Stimulated activated CD4-positive, alpha-beta T cell treated with anti-CD3 and anti-CD28 coated beads, Interleukin-15, amount 100 ng/mL, for 24 hours (primary cell): ENCODE data around the gene ABCC8.

ENCODE experiments used
- DNase-seq: peaks from one replicate; pipeline ENCODE4 v3.0.0-alpha.2; 2020

ABCC8 gene

DNA sequence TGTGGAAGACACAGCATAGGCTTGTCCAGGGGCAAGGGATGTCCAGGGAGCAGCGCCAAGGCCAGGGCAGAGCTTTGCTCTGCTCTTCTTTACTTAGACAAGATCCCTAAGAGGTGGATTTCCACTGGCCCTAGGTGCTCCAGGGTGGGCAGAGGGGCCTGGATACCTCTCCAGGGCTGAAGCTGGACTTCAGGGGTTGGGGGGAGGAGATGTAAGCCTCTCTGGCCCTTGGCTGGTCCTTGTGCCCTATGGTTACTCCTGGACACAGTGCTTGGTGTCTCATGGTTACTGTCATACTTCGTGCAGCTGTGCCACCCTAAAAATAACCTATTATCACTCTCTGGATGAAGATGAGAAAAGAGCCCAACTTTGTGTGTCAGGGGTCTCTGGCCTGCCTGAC is 75.3 kb downstream of the ABCC8 start:
- no peak for DNase-seq

DNA sequence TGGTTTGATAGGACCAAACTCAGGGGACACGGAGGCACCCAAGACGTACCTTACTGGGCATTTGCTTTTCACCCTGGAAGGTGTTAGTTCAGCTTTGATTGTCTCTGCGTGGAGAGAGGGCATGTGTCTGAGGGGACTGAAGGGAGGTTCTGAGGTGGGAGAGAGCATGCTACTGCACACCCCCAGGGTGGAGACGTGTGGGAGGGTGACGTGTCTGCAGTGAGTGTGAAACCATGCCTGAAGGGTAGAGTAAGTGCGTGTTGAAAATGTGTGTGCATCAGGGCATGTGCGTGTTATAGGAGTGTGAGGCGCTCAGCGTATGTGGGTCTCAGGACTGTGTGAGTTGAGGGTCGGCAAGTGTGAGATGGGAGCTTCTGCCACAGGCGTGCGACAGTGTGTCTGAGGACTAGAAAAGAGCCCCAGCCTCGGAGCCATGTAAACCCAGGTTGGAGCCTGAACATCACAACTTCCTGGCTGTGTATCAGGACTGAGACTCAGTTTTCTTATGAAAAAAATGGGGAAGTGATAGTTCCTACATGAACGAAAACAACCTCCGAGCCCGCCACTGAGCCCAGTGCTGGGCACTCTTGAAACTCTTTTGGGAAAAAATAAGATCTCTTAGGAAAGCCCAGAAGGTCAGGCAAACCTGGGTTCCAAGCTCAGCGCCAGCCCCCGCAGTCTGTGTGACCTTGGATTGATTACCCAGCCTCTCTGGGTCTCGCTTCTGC is 76.4 kb downstream of the ABCC8 start:
- no peak for DNase-seq

DNA sequence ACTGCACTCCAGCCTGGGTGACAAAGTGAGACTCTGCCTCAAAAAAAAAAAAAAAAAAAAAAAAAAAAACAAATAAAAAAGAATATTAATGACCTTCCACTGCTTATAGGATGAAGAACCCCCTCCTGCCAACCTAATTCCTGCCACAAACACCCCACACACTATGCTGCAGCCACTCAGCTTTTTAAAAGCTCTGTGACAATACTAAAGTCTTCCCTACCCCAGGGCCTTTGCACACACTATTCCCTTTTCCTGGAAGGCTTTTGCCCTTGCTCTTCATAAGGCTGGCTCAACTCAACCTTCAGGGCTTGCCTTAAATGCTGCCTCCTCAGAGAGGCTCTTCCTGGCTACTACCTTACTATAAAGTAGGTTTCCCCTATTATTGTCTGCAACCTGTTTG is 77.4 kb downstream of the ABCC8 start:
- DNase-seq, result no peak

DNA sequence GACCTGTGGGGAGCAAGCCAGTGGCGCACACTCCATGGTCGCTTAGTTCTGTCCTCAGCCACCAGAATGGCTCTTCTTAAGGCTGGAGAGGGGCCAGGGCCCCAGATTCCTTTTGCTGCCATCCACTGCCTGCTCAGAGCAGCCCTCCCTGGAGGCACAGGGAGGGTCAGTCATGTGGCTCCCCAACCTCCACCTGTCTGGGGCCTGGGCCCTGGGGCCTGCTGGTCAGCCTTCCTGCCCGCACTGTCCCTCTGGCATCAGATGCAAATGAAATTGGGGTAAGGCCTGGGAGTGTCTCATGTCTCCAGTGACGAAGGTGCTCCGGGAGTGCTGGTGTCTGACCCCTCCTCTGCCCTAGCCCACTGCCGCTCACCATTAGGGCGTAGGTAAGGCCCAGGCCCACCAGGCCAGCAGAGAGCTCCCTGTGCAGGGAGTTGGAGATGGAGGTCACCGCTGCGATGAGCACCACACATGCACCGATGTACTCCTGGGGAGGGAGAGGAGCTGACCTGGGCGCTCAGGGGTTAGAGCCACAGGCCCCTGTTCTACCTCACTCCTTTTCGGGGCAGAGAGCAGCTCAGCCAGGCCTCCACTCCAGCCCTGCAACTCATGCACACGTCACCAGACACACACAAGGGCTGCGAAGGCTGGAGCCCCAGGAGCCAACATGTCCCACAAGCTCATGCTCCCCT is 79.2 kb downstream of the ABCC8 start:
- DNase-seq, result no peak

DNA sequence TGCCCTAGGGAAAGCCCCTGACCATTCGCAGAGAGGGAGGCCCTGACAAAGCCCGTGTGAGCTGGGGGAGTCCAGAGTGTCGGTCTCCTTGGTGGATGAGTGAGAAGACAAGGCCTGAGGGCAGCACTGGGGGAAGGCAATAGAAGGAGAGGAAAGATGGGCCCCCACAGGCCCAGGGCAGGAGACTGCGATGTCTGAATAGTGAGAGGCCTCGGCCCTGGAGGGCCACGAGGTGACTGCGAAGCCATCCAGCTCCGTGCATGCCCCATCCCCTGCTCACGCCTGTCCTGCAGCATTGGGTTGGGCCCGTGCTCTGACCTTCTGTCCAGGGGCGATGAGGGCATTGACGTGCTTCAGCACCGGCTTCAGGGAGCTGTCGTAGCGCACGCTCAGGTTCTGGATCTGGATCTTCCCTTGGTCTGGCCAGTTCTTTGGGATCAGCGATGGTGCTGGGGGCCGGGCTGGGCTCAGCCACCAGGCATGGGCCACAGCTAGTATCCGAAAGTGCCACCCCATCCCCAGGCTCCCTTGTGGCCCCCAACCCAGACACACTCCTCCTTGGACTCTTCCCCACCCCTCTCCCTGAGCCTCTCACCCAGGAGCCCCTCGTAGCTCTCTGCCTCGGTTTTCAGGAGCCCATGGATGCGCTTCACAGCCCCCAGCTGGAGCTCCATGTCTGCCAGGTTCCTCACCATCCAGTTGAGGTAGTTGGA is 79.9 kb downstream of the ABCC8 start:
- no peak for DNase-seq

DNA sequence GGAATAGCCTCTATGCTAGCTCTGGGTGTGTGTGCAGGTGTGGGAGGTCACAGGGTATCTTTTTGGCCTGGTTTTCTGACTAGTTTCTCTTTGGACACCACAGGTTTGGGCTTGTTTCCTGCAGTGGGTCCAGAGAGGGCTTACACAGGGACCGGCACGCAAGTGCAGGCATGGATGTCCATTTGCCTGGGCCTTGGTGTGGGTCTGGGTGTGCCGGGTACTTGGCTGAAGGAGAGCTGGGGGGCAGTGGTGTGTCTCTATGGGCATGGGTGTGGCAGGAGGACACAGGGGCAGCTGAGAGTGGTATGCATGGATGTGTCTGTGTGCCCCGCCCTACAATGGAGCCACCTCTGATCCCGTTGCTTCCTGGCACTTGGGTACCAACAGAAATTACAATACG is 80.7 kb downstream of the ABCC8 start:
- DNase-seq, result no peak

DNA sequence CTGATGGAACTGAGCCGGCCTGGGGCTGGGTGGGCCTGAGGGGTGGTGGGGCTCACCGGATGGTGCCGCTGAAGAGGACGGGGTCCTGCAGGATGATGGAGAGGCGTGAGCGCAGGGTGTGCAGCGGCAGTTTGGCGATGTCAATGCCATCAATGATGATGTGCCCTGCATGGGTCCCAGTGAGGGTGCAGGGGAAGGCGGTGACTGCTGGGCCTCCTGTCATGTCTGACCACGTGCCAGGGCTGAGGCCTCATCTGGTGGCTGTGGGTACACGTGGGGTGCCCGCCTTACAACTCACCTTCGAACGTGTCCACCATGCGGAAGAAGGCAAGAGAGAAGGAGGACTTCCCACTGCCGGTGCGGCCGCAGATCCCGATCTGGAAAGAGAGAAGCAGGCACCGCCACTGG is 81.1 kb downstream of the ABCC8 start:
- no peak for DNase-seq

DNA sequence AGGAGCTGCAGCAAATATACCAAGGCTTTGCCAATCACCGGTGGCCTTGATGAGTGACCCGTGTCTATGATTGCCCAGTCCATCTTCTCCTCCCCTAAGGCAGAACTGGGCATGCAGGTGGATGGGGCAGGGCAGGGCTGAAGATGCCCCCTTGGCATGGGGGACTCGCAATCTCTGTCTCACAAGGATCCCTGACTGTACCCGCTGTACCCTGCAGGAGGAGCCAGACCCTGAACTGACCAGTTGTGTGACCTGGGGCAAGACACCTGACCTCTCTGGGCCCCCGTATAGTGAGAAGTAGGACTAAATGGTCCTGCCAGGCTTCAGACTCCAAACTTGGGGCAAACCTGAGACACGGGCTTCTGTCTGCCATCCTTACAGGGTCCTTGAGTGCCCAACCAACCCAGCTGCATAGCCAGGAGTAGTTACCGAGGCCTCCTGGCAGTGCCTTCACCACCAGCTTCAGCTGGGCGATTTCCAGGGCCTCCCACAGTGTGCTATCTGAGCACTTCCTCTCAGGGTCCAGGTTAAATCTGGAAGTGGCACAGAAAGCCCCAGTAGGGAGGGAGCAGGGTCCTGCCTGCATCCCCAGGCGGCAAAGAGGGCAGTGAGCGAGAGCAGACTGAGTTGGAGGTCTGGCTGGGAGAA is 81.8 kb downstream of the ABCC8 start:
- no peak for DNase-seq

DNA sequence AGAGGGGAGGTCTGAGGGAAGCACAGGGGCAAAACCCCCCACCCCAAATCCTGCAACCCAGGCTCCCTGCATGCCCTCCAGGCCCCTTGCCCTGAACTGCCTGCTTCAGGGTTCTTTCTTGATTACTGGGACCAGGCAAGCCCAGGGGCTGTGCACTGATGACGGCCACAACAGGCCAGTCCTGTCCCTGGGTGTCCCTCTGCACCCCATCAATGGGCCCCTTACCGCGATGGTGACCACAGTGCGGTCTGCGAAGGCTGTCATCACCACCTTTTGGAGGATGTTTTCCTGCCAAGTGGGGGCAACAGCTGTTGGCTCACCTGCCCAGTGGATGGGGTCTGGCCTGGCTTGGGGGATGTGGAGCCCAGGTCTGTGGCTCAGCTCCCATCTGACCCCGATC is 83.2 kb downstream of the ABCC8 start:
- DNase-seq, result no peak

DNA sequence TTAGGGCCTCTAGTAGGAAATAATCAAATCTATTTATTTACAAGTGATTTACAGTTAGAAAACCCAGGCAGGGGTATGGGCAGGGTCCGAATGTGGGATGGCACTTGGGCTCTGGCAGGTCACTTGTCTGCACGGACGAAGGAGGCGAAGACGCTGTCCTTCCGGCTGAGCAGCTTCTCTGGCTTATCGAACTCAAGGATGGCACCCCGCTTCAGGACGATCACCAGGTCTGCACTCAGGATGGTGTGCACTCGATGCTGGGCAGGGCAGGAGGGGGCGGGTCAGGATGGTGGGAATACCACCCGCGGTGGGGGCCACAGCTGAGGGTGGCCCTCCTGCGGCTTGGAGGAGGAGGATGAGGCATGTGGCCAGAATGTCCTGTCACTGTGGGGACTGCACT is 83.8 kb downstream of the ABCC8 start:
- no peak for DNase-seq

DNA sequence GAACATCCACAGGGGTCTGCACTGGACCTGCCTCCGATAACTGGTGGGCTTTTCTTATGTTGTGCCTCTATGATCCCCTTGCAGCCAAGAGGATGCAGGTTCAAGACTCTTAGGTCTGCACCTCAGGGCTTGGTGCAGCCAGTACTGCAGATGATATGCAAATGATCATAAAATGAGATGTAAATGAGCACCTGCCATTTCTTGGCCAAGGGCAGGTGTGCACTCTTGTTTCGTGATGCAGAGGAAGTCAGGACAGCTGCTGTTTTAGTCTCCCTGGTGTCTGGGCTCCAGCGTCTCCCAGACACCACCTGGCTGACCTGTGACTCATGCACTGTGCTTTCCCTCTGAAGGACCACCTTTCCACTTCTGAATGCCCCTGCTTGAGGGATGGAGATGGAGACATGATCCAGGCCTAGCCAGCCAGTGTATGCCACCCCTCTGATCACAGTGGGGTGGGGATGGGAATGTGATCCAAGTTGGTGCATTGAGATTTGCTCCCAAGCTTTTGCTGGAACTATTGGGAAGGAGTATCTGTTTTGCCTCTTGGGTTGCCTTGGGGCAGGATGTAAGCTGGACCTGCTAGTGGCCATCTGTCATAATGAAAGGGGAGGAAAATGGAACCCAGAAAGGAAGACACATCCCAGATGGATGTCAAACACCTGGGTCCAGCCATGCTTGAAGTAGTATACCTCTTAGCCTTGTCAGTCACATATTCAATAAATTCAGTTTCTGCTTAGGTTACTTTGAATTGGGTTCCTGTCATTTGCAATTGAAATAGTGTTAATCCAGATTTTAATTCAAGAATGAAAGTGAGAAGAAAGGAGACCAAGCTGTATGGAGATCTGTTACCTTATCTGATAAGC is 84.9 kb downstream of the ABCC8 start:
- DNase-seq, result no peak

DNA sequence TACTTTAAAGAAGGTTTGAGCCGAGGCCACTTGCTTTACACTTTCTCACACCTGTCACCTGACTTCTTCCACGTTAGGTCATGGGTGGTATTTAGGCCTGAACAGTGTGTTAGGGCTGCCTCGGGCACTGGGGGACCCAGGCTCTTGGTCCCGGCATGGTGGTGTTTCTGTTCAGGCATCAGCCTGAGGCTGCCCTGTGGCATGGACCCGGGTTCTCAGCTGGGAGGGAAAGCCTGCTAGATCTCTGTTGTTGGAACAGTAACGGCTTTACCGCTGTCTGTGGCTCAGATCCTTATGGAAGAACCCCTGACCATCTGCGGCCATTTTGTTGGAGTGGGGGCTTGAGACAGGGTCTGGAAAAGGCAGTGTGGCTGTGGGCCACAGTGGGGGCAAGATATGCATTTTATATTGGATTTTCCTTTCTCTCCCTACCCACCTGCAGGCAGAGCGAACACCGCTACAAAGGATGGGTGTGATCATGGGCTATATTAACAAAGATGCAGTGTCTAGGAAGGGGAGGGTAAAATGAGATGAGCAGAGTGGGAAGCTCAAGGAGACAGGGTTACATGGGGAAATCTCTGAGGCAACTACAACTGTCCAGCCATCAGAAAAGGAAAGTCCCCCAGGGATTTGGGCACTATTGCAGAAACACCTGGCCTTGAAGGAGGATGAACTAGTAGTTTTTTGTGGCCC is 86.5 kb downstream of the ABCC8 start:
- no peak for DNase-seq

DNA sequence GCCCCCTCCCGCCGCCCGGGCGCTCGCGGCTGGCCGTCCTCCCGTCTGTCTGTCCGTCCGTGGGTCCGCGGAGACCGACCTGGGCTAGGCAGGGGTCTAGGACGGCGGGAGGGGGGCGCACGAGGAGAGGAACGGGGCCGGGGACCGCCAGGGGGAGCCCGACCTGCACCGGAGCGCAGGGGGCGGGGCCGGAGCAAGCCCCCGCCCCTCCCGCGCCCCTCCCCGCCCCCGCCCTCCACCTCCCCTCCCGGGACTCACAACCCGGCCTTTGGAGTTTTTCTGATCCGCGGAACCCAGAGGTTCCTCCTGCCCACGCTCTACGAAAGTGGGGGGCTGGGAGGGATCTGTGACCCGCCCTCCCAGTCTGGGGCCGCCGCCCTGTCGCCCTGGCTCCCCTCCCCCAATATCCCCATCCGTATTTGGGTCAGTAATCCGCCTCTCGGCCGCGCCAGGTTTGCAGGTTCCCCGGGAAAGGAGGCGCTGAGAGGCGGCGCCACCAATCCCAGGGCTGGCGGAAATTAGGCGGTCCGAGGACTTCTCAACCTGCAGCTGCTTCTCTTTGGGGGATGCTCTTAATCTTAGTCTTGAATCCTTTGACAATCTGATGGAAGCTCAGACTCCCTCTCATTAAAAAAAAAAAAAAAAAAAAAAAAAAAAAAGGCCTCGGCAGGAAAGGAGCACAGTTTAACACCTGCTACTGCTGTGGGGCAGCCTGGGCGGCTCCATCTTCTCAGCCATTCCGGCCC is 87.3 kb downstream of the ABCC8 start:
- peak; percentile 84 for DNase-seq

DNA sequence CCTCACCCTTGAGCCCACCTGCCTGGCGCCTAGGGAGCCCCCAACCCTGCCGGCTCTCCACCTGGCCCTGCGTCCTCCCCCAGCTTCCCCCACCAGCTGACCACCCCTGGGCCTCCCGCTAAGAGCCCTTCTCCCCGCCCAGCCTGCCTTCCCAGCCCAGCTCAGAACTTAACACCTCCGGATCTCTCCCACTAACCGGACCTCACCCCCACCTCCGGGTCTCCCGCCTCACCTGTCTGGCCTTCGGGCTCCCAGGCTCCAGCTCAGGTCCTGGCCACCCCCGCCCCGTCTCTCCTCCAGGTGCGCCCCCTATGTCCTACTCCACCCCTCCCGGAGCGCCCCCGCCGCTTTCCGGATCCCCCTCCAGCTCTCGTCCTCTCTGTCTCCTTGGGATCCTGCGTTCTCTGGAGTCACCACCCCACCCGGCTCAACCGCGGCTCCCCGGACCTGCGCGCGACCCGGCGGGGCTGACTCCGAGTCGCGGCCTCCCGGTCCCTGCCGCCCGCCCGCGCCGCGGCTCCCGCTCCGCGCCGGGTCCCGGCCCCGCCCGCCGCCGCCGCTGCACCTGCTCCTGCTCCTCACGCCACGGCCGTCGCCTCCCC is 87.9 kb downstream of the ABCC8 start, which contains the start of gene KCNJ11:
Gene KCNJ11 (minus strand): TSS at position 51 of the 602 bp plus-strand sequence. CDS start 568 bp downstream, outside the sequence.
- no peak for DNase-seq

DNA sequence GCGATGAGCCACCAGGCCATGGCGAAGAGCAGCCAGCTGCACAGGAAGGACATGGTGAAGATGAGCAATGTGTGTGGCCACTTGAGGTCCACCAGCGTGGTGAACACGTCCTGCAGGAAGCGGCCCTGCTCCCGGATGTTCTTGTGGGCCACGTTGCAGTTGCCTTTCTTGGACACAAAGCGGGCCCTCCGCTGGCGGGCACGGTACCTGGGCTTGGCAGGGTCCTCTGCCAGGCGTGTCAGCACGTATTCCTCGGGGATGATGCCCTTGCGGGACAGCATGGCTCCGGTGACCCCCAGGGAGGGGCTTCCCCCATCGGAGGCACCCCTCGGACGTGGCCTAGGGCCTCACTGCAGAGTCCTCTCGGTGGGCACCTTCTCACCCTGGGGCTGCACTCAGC is 88.8 kb downstream of the ABCC8 start:
- DNase-seq, result no peak

DNA sequence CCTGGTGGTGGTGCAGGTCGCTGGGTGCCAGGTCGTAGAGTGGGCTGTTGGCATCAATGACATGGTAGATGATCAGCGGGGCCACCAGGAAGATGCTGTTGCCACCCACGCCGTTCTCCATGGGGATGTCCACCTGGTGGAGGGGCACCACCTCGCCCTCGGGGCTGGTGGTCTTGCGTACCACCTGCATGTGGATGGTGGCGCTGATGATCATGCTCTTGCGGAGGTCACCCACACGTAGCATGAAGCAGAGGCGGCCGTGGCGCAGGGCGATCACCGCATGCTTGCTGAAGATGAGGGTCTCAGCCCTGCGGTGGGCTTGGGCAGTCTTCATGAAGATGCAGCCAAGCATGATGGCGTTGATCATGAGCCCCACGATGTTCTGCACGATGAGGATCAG is 89.4 kb downstream of the ABCC8 start:
- DNase-seq, result no peak

DNA sequence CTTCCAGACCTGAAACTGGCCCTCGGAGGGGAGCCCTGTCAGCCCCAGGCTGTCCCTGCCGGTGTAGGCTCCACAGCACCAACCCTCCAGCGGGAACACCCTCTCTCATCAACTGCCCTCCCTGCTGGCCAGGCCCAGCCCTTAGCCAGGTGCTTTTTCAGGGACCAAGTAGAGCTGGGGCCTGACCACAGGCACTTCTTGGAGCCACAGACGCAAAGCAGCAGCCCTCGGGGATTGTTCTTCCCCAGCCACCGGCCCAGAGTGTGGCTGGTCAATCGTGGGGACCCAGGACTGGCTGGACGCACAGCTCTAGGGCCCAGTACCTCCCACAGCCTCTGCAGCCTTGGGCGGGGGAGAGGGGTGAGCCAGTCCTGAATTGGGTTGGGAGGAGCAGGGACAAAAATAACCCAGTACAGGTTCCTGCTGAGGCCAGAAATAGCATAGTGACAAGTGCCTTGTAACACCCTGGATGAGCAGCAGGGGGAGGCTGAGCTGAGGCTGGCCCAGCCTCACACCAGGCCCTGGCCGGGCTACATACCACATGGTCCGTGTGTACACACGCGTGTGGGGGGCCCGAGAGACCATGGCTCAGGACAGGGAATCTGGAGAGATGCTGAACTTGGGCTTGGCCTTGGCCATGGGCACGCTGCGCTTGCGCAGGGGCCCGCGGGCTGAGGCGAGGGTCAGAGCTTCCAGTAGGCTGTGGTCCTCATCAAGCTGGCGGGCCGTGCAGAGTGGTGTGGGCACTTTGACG is 90.1 kb downstream of the ABCC8 start:
- peak; percentile 71 for DNase-seq

DNA sequence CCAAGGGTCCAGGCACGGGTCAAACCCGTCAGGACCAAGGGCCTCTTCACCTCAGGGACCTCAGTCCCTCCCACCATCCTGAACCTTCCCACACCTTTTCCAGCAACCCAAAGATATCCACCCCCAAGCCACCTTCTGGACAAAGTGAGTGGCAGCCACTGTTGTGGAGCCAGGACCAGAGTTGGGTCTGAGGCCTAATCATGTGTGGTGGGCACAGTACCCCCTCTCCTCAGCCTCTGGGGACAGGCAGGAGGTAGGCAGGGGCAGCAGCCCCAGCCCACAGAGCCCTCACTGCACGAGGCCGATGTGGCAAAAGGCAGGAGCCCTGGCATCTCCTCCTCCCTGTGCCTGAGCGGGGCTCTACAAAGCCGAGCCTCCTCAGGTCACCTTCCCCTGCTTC is 90.7 kb downstream of the ABCC8 start:
- no peak for DNase-seq

DNA sequence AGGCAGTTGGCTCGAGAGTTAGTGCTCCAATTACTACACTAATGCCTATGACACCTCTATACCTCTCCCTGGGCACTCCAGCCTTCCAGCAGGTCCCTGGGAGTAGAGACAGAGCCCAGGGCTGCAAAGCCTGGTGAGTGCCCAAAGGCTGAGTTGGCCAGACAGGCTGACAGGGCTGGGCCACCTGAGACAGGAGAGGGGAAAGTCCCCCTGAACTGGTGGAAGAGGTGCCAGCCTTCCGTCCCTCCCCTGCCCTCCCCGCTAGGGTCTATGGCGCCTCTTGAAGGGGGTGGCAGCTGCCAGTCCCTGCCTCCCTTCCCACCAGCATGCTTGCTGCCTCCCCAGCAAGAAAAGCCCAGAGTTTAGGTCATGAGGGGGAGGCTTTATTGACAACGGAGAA is 91.2 kb downstream of the ABCC8 start:
- no peak for DNase-seq

DNA sequence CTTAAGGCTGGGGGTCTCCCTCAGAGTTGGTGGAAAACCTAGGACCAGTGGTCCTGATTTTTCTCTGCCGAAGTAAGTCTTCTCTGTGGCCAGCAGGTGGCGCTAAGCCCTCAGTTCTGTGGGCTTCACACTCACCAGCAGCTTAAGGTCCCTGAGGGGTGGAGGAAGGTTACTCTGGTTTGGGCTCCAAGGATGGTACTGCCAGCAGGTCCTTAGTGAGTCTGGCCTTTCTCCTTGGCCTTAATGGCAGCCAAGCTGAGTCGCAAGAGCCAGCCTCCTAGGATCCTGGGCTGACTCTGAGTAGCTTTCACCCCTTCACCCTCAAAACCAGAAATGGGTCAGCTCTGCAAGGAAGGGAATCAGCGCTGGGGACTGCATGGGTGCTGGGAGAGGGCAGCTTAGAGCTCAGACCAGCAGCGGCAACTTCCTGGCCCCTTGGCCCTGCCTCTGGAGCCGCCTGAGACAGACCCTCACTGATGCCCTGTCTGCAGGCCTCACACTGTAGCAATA is 92.6 kb downstream of the ABCC8 start:
- DNase-seq, result peak; percentile 85
